GM23338 (cell line): ENCODE data around the gene DLK1. TPM values are rescaled to one million over a fixed set of nuclear protein-coding genes. Genes with fewer than 3 reads are reported as not detected.

Source experiments
- ATAC-seq: fragments of 200-7000 bp; cut with Tn5 transposase; 3 replicates; pipeline ENCODE4 v1.9.1; 2020
- DNase-seq: peaks from one replicate; pipeline ENCODE4 v3.0.0-alpha.2; 2015; ENCODE audit warnings: low spot score
- H2AFZ ChIP-seq: fragments of 200-600 bp; sonication (generic); 2 replicates; pipeline ENCODE4 v1.8.0; 2016; ENCODE audit warnings: antibody characterized with exemption, mild to moderate bottlenecking, moderate library complexity
- H3F3A ChIP-seq: fragments of 200-600 bp; sonication (generic); replicated peaks from 2 replicates; pipeline ENCODE4 v1.8.0; 2017; ENCODE audit warnings: antibody characterized with exemption, mixed run types, low read depth
- H3K27ac ChIP-seq: fragments of 200-600 bp; sonication (generic); 2 replicates; pipeline ENCODE4 v1.6.1; 2016; ENCODE audit warnings: low read depth
- H3K27me3 ChIP-seq: fragments of 200-600 bp; sonication (generic); 2 replicates; pipeline ENCODE4 v1.8.0; 2016; ENCODE audit warnings: mild to moderate bottlenecking, mixed run types, moderate library complexity; ENCODE audit not compliant: insufficient read depth
- H3K36me3 ChIP-seq: fragments of 200-600 bp; sonication (generic); 2 replicates; pipeline ENCODE4 v1.8.0; 2016; ENCODE audit warnings: mild to moderate bottlenecking; ENCODE audit not compliant: insufficient read depth
- H3K4me1 ChIP-seq: fragments of 200-600 bp; sonication (generic); 2 replicates; pipeline ENCODE4 v1.8.0; 2016; ENCODE audit warnings: mild to moderate bottlenecking, moderate library complexity; ENCODE audit not compliant: insufficient read depth
- H3K4me2 ChIP-seq: fragments of 200-600 bp; sonication (generic); 2 replicates; pipeline ENCODE4 v1.7.1; 2017; ENCODE audit warnings: mixed run types
- H3K4me3 ChIP-seq: fragments of 200-600 bp; sonication (generic); 2 replicates; pipeline ENCODE4 v1.6.1; 2016; ENCODE audit warnings: mixed run types
- H3K79me2 ChIP-seq: fragments of 200-600 bp; sonication (generic); replicated peaks from 2 replicates; pipeline ENCODE4 v1.8.0; 2017; ENCODE audit warnings: mild to moderate bottlenecking; ENCODE audit not compliant: insufficient read depth
- H3K9me2 ChIP-seq: fragments of 200-600 bp; sonication (generic); 2 replicates; pipeline ENCODE4 v1.8.0; 2017; ENCODE audit not compliant: insufficient read depth
- H4K20me1 ChIP-seq: fragments of 200-600 bp; sonication (generic); replicated peaks from 2 replicates; pipeline ENCODE4 v1.8.0; 2017; ENCODE audit warnings: mild to moderate bottlenecking; ENCODE audit not compliant: insufficient read depth
- H3K27ac Mint-ChIP-seq: 2 replicates; pipeline ENCODE4 v1.8.0; 2020; ENCODE audit warnings: inconsistent platforms, mild to moderate bottlenecking, moderate library complexity, mixed read lengths
- H3K27me3 Mint-ChIP-seq: 3 replicates; pipeline ENCODE4 v1.8.0; 2022; ENCODE audit warnings: low read depth, mild to moderate bottlenecking, moderate library complexity, mixed read lengths, inconsistent platforms; ENCODE audit not compliant: insufficient read depth, poor library complexity
- H3K36me3 Mint-ChIP-seq: 3 replicates; pipeline ENCODE4 v1.8.0; 2021; ENCODE audit warnings: low read depth, mild to moderate bottlenecking, inconsistent platforms, moderate library complexity, mixed read lengths
- H3K4me1 Mint-ChIP-seq: 3 replicates; pipeline ENCODE4 v1.8.0; 2020; ENCODE audit warnings: mild to moderate bottlenecking, inconsistent platforms, mixed read lengths
- H3K4me3 Mint-ChIP-seq: 3 replicates; pipeline ENCODE4 v1.8.0; 2021; ENCODE audit warnings: moderate library complexity, mild to moderate bottlenecking, inconsistent platforms, mixed read lengths
- H3K9me3 Mint-ChIP-seq: 3 replicates; pipeline ENCODE4 v1.8.0; 2020; ENCODE audit warnings: moderate library complexity, mild to moderate bottlenecking, inconsistent platforms, mixed read lengths
- CREB1 ChIP-seq: fragments of 250-450 bp; sonication (Bioruptor Pico); IDR thresholded peaks from 2 replicates; pipeline ENCODE4 v1.5.0; 2020; ENCODE audit warnings: low read depth, mild to moderate bottlenecking, moderate library complexity
- EZH2 ChIP-seq: fragments of 200-600 bp; sonication (generic); IDR thresholded peaks from one replicate; pipeline ENCODE4 v1.8.0; 2017; ENCODE audit warnings: antibody characterized with exemption, mild to moderate bottlenecking, low read depth; ENCODE audit not compliant: unreplicated experiment
- JUNB ChIP-seq: IDR thresholded peaks from one replicate; pipeline ENCODE4 v1.6.1; 2016; ENCODE audit warnings: antibody characterized with exemption; ENCODE audit not compliant: unreplicated experiment
- NANOG ChIP-seq: IDR thresholded peaks from 2 replicates; pipeline ENCODE4 v1.6.1; 2016; ENCODE audit warnings: antibody characterized with exemption, borderline replicate concordance
- ZNF114 ChIP-seq: fragments of 250-450 bp; sonication (Bioruptor Pico); IDR thresholded peaks from 2 replicates; pipeline ENCODE4 v1.5.0; 2020; ENCODE audit warnings: mild to moderate bottlenecking, moderate library complexity
- ZNF331 ChIP-seq: fragments of 250-450 bp; sonication (Bioruptor Pico); IDR thresholded peaks from 2 replicates; pipeline ENCODE4 v1.5.0; 2020; ENCODE audit warnings: low read depth, mild to moderate bottlenecking, moderate library complexity
- ZNF462 ChIP-seq: fragments of 250-450 bp; sonication (Bioruptor Pico); IDR thresholded peaks from 2 replicates; pipeline ENCODE4 v1.5.0; 2020; ENCODE audit warnings: mild to moderate bottlenecking, moderate library complexity
- polyA plus RNA-seq: library from polyadenylated mRNA; unstranded; fragments of >200 nt; fragmentation: Nextera tagmentation; extraction: Ambion mirVana; gene quantifications from 2 replicates; pipeline ENCODE4 v1.2.1, GENCODE V29; 2016
- total RNA-seq: library from RNA; depleted of rRNA; stranded (reverse); fragments of >200 nt; shearing (Covaris generic); gene quantifications from 2 replicates; pipeline ENCODE4 v1.2.3, GENCODE V29; 2014

Gene DLK1
- total and polyA plus RNA-seq, 2 experiments from 2014 or later = 1.1 to 1.2 TPM

DNA sequence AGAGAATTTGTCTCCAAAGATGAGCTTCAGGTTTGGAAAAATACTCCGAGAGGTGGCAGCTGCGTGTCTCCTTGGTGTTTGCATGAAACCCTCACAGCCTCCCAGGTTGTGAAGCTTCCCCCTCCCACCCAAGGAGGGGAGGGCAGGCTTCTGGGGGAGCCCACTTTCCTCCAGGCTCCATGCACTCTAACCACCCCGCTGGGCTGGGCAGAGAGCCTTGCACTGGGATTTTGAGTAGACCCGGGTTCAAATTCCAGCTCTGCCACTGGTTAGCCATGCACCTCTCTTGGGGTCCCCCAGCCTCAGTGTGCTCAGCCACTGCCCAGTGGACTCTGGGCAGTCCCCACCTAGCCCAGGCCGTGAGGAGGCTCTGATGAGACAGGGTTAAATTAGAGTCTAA, 4.3 kb upstream of the DLK1 start (continued):
- TF ChIP-seq ZNF462 (CRISPR knock-in tag) (no peak), NANOG (no peak), ZNF331 (CRISPR knock-in tag) (no peak), EZH2 (no peak), CREB1 (CRISPR knock-in tag) (no peak), JUNB (no peak)

DNA sequence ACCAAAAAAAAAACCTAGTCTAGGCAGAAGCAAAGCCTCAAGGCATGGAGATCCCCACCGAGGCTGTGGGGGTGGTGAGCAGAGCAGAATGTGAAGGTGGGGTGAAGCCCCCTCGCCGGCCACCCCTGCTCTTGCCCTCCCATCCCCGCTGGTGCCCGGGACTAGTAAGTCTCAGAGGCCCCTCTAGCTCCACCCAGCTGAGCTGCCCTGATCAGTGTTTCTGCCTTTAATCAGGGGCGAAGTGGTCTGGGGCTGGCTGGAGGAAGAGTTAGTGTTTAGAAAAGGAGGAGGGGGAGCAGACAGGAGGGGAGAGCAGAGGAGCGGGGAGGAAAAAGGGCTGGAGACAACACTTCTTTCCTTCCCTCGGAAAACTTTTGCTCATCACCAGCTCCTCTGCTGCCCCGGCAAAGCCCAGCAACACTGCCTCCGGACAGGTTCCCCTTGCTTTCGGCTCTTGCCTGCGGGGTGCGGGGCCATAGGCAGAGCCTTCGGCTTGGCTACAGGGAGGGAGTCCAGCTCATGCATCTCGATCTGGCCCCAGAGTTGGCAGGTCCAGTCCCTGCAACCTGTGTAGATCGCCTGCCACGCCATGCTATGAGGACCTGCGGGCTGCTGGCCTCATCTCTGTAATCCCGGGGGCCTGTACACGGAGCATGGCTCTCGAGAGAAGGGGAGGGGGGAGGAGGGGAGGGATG, 3.4 kb upstream of the DLK1 start:
- H3K4me2 ChIP-seq = no peak overlapping the region
- no peak overlapping the region for H3K4me3 ChIP-seq
- no peaks in the 10 kb centered on the region; the same call in 2 of the 3 replicates for H3K36me3 Mint-ChIP-seq
- peaks cover 35% of the 10 kb centered on the region for H3K4me1 Mint-ChIP-seq
- H2AFZ ChIP-seq = no peak overlapping the region
- H3K27ac Mint-ChIP-seq = no peak overlapping the region
- no peak for TF ChIP-seq JUNB
- no peak for TF ChIP-seq EZH2
- TF ChIP-seq ZNF114 (CRISPR knock-in tag) = no peak
- H3K27ac ChIP-seq = no peak overlapping the region
- H3K79me2 ChIP-seq = no peaks in the 10 kb centered on the region
- peaks cover 4% of the 10 kb centered on the region; the same call in 1 of the 2 replicates for H3K4me1 ChIP-seq
- H4K20me1 ChIP-seq = no peaks in the 10 kb centered on the region
- H3K4me3 Mint-ChIP-seq = no peak overlapping the region; the same call in 2 of the 3 replicates
- H3K9me3 Mint-ChIP-seq = peaks cover 3% of the 10 kb centered on the region; the same call in 1 of the 3 replicates
- ATAC-seq (peak; percentile 13), DNase-seq (no peak)
- H3K36me3 ChIP-seq = no peaks in the 10 kb centered on the region
- no peaks in the 10 kb centered on the region for H3F3A ChIP-seq
- no peaks in the 10 kb centered on the region for H3K9me2 ChIP-seq
- H3K27me3 Mint-ChIP-seq = peaks cover 47% of the 10 kb centered on the region
- H3K27me3 ChIP-seq = peaks cover 35% of the 10 kb centered on the region
